IMR-90 (cell line): ENCODE results near the gene RAB11B. TPM values are rescaled to one million over a fixed set of nuclear protein-coding genes. Genes with fewer than 3 reads are reported as not detected.
A peak's percentile ranks its signal among the peaks of the same experiment; 100 is the strongest.

ENCODE experiments used
- ATAC-seq: fragments of 200-7000 bp; cut with Tn5 transposase; 2 replicates; pipeline ENCODE4 v1.9.1; 2020; ENCODE audit warnings: low read depth, mild to moderate bottlenecking, moderate library complexity
- BruUV-seq: library from RNA; stranded (reverse); fragments of 400-500 nt; replicated peaks from 2 replicates; lab custom pipeline; 2021; lab: Mats Ljungman, UMichigan
- CTCF ChIA-PET: fragments of 300-600 bp; formaldehyde crosslinking; extraction: SDS; loops from one replicate; lab custom pipeline; 2021; ENCODE audit warnings: antibody characterized with exemption; lab: Yijun Ruan, JAX
- POLR2A ChIA-PET: fragments of 300-600 bp; sonication (Branson Sonifier 250); formaldehyde crosslinking; loops from one replicate; lab custom pipeline; 2022; ENCODE audit warnings: antibody characterized with exemption; ENCODE audit not compliant: unreplicated experiment; lab: Charles Lee
- DNase-seq: peaks from one replicate; pipeline ENCODE4 v3.0.0; 2013
- H2AFZ ChIP-seq: replicated peaks from 2 replicates; pipeline ENCODE3; 2013; ENCODE audit warnings: low read length, mild to moderate bottlenecking; ENCODE audit not compliant: poor library complexity
- H2AK5ac ChIP-seq: 2 replicates; pipeline ENCODE4 v1.6.1; 2013; ENCODE audit warnings: low read depth, low read length, inconsistent platforms
- H2AK9ac ChIP-seq: replicated peaks from 2 replicates; pipeline ENCODE3; 2013; ENCODE audit warnings: mild to moderate bottlenecking, low read depth, low read length, moderate library complexity; ENCODE audit not compliant: poor library complexity
- H2BK120ac ChIP-seq: 2 replicates; pipeline ENCODE4 v1.6.1; 2013; ENCODE audit warnings: low read depth, low read length, inconsistent platforms
- H2BK15ac ChIP-seq: 3 replicates; pipeline ENCODE4 v1.6.1; 2013; ENCODE audit warnings: low read depth, low read length, inconsistent platforms
- H2BK20ac ChIP-seq: 2 replicates; pipeline ENCODE4 v1.6.1; 2013; ENCODE audit warnings: low read depth, mild to moderate bottlenecking, inconsistent platforms, low read length, moderate library complexity
- H2BK5ac ChIP-seq: 2 replicates; pipeline ENCODE4 v1.6.1; 2013; ENCODE audit warnings: mild to moderate bottlenecking, low read depth, low read length, inconsistent platforms; ENCODE audit not compliant: poor library complexity, severe bottlenecking
- H3K14ac ChIP-seq: replicated peaks from 2 replicates; pipeline ENCODE4 v1.6.1; 2013; ENCODE audit warnings: low read depth, low read length, inconsistent platforms
- H3K18ac ChIP-seq: 2 replicates; pipeline ENCODE4 v1.6.1; 2013; ENCODE audit warnings: low read depth, low read length, control low read depth
- H3K23ac ChIP-seq: 2 replicates; pipeline ENCODE4 v1.6.1; 2013; ENCODE audit warnings: low read depth, low read length, inconsistent platforms
- H3K27ac ChIP-seq: 2 replicates; pipeline ENCODE4 v1.5.1; 2013; ENCODE audit warnings: mild to moderate bottlenecking, control low read depth, low read length; ENCODE audit not compliant: insufficient read depth
- H3K27me3 ChIP-seq: 2 replicates; pipeline ENCODE4 v1.6.1; 2013; ENCODE audit warnings: low read length; ENCODE audit not compliant: control insufficient read depth, insufficient read depth
- H3K36me3 ChIP-seq: 2 replicates; pipeline ENCODE4 v1.6.1; 2013; ENCODE audit warnings: low read length, mixed read lengths; ENCODE audit not compliant: control insufficient read depth, insufficient read depth
- H3K4ac ChIP-seq: 2 replicates; pipeline ENCODE4 v1.6.1; 2013; ENCODE audit warnings: low read depth, low read length, inconsistent platforms
- H3K4me1 ChIP-seq: 2 replicates; pipeline ENCODE4 v1.6.1; 2013; ENCODE audit warnings: low read length, mixed read lengths; ENCODE audit not compliant: control insufficient read depth, insufficient read depth
- H3K4me2 ChIP-seq: 2 replicates; pipeline ENCODE4 v1.6.1; 2013; ENCODE audit warnings: low read depth, mild to moderate bottlenecking, control low read depth, low read length, moderate library complexity
- H3K4me3 ChIP-seq: 2 replicates; pipeline ENCODE4 v1.5.1; 2013; ENCODE audit warnings: low read depth, mild to moderate bottlenecking, control low read depth, low read length, moderate library complexity; ENCODE audit not compliant: insufficient read depth
- H3K56ac ChIP-seq: 2 replicates; pipeline ENCODE4 v1.6.1; 2013; ENCODE audit warnings: low read length, inconsistent platforms; ENCODE audit not compliant: insufficient read depth; ENCODE audit errors: extremely low read depth
- H3K79me1 ChIP-seq, 2 experiments: 2 replicates each; pipeline ENCODE4 v1.6.1; 2013; ENCODE audit warnings: low read length in 2 of 2, inconsistent platforms in 1 of 2, low read depth in 1 of 2
- H3K9ac ChIP-seq: 2 replicates; pipeline ENCODE4 v1.6.1; 2013; ENCODE audit warnings: low read depth, low read length, control low read depth
- H3K9me1 ChIP-seq: 2 replicates; pipeline ENCODE4 v1.6.1; 2013; ENCODE audit warnings: low read length, inconsistent platforms; ENCODE audit not compliant: insufficient read depth
- H3K9me3 ChIP-seq: 2 replicates; pipeline ENCODE4 v1.6.1; 2013; ENCODE audit warnings: low read length; ENCODE audit not compliant: control insufficient read depth, insufficient read depth
- H4K20me1 ChIP-seq: 2 replicates; pipeline ENCODE4 v1.6.1; 2013; ENCODE audit warnings: low read length, inconsistent platforms; ENCODE audit not compliant: insufficient read depth
- H4K5ac ChIP-seq: 2 replicates; pipeline ENCODE4 v1.6.1; 2013; ENCODE audit warnings: mild to moderate bottlenecking, low read depth, low read length, control low read depth
- H4K8ac ChIP-seq, 2 experiments: 2 replicates each; pipeline ENCODE4 v1.6.1; 2013; ENCODE audit warnings: low read depth in 2 of 2, low read length in 2 of 2, control low read depth in 1 of 2, inconsistent platforms in 1 of 2
- H4K91ac ChIP-seq: 2 replicates; pipeline ENCODE4 v1.6.1; 2013; ENCODE audit warnings: low read depth, low read length, inconsistent platforms; ENCODE audit not compliant: insufficient read depth
- CEBPB ChIP-seq: IDR thresholded peaks from 2 replicates; pipeline ENCODE4 v1.6.1; 2012; ENCODE audit warnings: low read depth, low read length, improper control_type of control experiment
- CHD1 ChIP-seq: IDR thresholded peaks from 2 replicates; pipeline ENCODE4 v1.6.1; 2012; ENCODE audit warnings: low read depth, low read length, improper control_type of control experiment
- NFE2L2 ChIP-seq: fragments of 150-350 bp; IDR thresholded peaks from 2 replicates; pipeline ENCODE4 v1.6.1; 2016; ENCODE audit warnings: low read depth, mild to moderate bottlenecking, low read length
- WGBS, 2 experiments: methylation state at CpG; one replicate each; pipeline versions ENCODE4 v1.1.5 to v1.1.7; 2013; ENCODE audit warnings: missing lambda C conversion rate in 2 of 2; ENCODE audit not compliant: insufficient read length in 1 of 2; ENCODE audit errors: extremely low coverage in 2 of 2; 5-methylcytosine and 5-hydroxymethylcytosine counted together
- dilution Hi-C: fragments of 300-500 bp; cut with HindIII; formaldehyde crosslinking; loops from one replicate; pipeline ENCODE4 v1.14.3; 2018; ENCODE audit warnings: low sequenced_read_pairs; ENCODE audit not compliant: unreplicated experiment
- in situ Hi-C: fragments of 300-500 bp; cut with MboI; formaldehyde crosslinking; loops from 3 replicates; pipeline ENCODE4 v1.14.3; 2019; ENCODE audit warnings: low sequenced_read_pairs, inconsistent platforms, mixed read lengths
- intact Hi-C: fragments of 100-400 bp; cut with micrococcal nuclease; formaldehyde crosslinking; loops from 2 replicates; pipeline ENCODE4 v1.10.0; 2022
- polyA plus RNA-seq, 3 experiments: library from polyadenylated mRNA; depleted of rRNA; stranded (reverse); fragments of >200 nt; gene quantifications; 2 replicates each; pipeline ENCODE4 v1.2.3, GENCODE V29; 2012; ENCODE audit warnings: low replicate concordance in 1 of 3
- total RNA-seq: library from RNA; depleted of rRNA; stranded (reverse); fragments of >200 nt; gene quantifications from 2 replicates; pipeline ENCODE4 v1.2.3, GENCODE V29; 2012
- TF ChIP-seq, protein P1 (sequence below): fragments of 150-350 bp; IDR thresholded peaks from 2 replicates; pipeline ENCODE4 v1.6.1; 2017; ENCODE audit warnings: mild to moderate bottlenecking, antibody characterized with exemption, low read length, low read depth

Gene RAB11B
- total and polyA plus RNA-seq, 2 of the 4 experiments (the other 2 are of a cell fraction) = 8.2 to 117 TPM

DNA sequence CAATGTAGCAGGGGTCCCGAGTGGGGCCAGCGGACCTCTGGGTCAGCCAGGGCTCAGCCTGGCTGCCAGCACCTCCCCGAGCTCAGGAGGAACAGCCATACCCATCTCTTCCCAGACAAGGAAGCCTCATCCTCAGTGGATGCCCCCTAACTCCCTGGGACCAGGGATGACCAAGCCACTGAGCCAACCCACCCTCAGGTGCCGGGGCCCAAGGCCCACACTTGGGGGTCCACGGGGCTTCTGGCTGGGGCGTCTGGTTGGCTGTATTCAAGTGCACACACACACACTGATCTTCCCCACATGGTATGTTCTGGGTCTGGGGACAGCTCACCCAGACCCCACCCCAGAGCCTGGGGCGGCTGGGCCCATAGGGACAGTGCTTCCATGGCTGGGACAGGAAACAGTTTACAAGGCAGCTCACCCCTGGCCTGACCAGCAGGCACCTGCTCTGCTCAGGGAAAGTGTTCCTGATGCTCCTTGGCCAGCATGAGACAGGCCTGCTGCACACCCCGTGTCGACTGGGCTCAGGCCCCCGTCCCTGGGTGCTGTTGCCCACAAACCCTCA is 7.7 kb downstream of the RAB11B start (continued):
- TF ChIP-seq, protein P1, sequence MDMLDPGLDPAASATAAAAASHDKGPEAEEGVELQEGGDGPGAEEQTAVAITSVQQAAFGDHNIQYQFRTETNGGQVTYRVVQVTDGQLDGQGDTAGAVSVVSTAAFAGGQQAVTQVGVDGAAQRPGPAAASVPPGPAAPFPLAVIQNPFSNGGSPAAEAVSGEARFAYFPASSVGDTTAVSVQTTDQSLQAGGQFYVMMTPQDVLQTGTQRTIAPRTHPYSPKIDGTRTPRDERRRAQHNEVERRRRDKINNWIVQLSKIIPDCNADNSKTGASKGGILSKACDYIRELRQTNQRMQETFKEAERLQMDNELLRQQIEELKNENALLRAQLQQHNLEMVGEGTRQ = no peak
- no peak for TF ChIP-seq CEBPB
- TF ChIP-seq CHD1 = no peak

DNA sequence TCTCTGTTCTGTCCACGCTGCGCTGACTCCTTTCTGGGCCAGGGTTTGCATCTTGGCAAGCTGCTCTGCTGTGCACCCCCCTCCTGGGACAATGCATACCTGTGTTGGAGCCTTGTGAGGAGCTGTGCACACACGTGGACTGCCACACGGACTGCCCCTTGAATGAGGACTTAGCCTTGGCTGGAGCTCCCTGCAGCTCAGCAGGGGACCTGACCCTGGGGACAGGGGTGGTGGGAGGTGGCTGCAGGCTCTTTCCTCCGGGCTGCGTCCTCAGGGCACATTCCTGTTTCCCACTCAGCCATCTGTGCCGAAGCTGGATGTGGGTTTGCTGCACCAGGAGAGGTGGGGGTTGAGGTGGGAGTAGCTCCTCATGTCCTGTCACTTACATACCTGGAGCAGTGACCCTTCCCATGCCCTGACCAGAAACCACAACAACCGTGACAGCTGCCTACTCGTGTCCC is 8.2 kb downstream of the RAB11B start:
- no peak for DNase-seq
- Histone ChIP-seq H4K8ac (no peak overlapping the region), H3K4me1 (peaks cover 11% of the 10 kb centered on the region), H3K27ac (no peak overlapping the region), H3K36me3 (peaks cover 21% of the 10 kb centered on the region), H3K9ac (no peak overlapping the region), H2BK15ac (no peak overlapping the region), H2AK9ac (peak overlapping the region; percentile 42), H3K9me3 (no peaks in the 10 kb centered on the region), H4K5ac (no peak overlapping the region), H3K56ac (no peak overlapping the region), H2BK20ac (no peak overlapping the region), H2AK5ac (no peak overlapping the region; the same call in 1 of the 2 replicates), H3K14ac (no peak overlapping the region), H2BK120ac (no peak overlapping the region), H3K23ac (no peak overlapping the region), H3K18ac (no peak overlapping the region), H3K4ac (no peak overlapping the region), H3K4me2 (no peak overlapping the region), H4K20me1 (peaks cover 67% of the 10 kb centered on the region), H3K79me1 (peaks cover 40 to 66% of the 10 kb centered on the region in 2 experiments), H4K91ac (no peak overlapping the region), H2AFZ (no peak overlapping the region), H3K9me1 (peaks cover 27% of the 10 kb centered on the region), H2BK5ac (no peak overlapping the region), H3K4me3 (no peak overlapping the region), H3K27me3 (no peaks in the 10 kb centered on the region)
- no peak for TF ChIP-seq NFE2L2
- POLR2A ChIA-PET = no interaction called here
- BruUV-seq = no TSS peak
- no peak for ATAC-seq
- 100% methylated on average over 2 of the region's 9 CpGs; no CpG with 5 or more reads in 1 of the 2 experiments for WGBS, 2 experiments
- in situ Hi-C loops (loop anchor here (5.0 kb wide), 1 partner anchor 41 kb away; no protein-coding TSS in a partner anchor), dilution Hi-C loops (no loop called here), intact Hi-C loops (no loop called here)
- CTCF ChIA-PET = interaction anchor here (0.6 kb wide), 1 partner anchor 16 kb away, joined by 3 read pairs; no protein-coding TSS in a partner anchor
